HepG2 (cell line): ENCODE results near the gene JAK1. TPM values are rescaled to one million over a fixed set of nuclear protein-coding genes. Genes with fewer than 3 reads are reported as not detected.

ENCODE experiments used
- ATAC-seq: fragments of 200-7000 bp; cut with Tn5 transposase; 3 replicates; pipeline ENCODE4 v1.9.1; 2020; ENCODE audit warnings: mild to moderate bottlenecking, moderate library complexity
- BruUV-seq: library from RNA; stranded (reverse); fragments of 400-500 nt; replicated peaks from 2 replicates; lab custom pipeline; 2021; lab: Mats Ljungman, UMichigan
- CTCF ChIA-PET: fragments of 300-600 bp; formaldehyde crosslinking; extraction: SDS; loops from one replicate; lab custom pipeline; 2021; ENCODE audit warnings: low total read pairs, inconsistent platforms, low intra/inter-chr PET ratio; lab: Yijun Ruan, JAX
- POLR2A ChIA-PET: fragments of 350-600 bp; sonication (Branson Sonifier 250); formaldehyde crosslinking; loops from one replicate; lab custom pipeline; 2020; ENCODE audit warnings: antibody characterized with exemption, inconsistent platforms; lab: Yijun Ruan, JAX
- DNase-seq: peaks from one replicate; pipeline ENCODE4 v3.0.0-alpha.2; 2015; ENCODE audit warnings: low spot score
- FAIRE-seq: peaks from 3 replicates; lab custom pipeline; 2011; peaks lifted over from hg19 to GRCh38; lab: Jason Lieb, UNC
- H2AFZ ChIP-seq: one replicate; pipeline ENCODE4 v1.6.1; 2011; ENCODE audit warnings: low read length, inconsistent platforms
- H3K27ac ChIP-seq: fragments of 300-600 bp; 3 replicates; pipeline ENCODE4 v1.8.0; 2011; ENCODE audit warnings: mixed run types, mild to moderate bottlenecking, mixed read lengths, low read length, inconsistent platforms; ENCODE audit not compliant: insufficient read depth; ENCODE audit errors: extremely low read length
- H3K27me3 ChIP-seq, 2 experiments: fragments of 200-600 bp in 1 of 2; 2 replicates in 1 of 2; 3 replicates in 1 of 2; pipeline versions ENCODE4 v1.6.0 to v1.8.0; 2011; ENCODE audit warnings: low read length in 2 of 2, mild to moderate bottlenecking in 2 of 2, moderate library complexity in 2 of 2, inconsistent platforms in 1 of 2; ENCODE audit not compliant: insufficient read depth in 2 of 2, control insufficient read depth in 1 of 2
- H3K36me3 ChIP-seq, 2 experiments: fragments of 200-600 bp in 1 of 2; replicated peaks in 1 of 2; 2 replicates in 1 of 2; 3 replicates in 1 of 2; pipeline versions ENCODE4 v1.5.1 to v1.8.0; 2011; ENCODE audit warnings: low read length in 2 of 2, inconsistent platforms in 1 of 2; ENCODE audit not compliant: insufficient read depth in 2 of 2, control insufficient read depth in 1 of 2
- H3K4me1 ChIP-seq: 2 replicates; pipeline ENCODE4 v1.5.1; 2012; ENCODE audit warnings: low read length, inconsistent platforms; ENCODE audit not compliant: insufficient read depth
- H3K4me2 ChIP-seq: 2 replicates; pipeline ENCODE4 v1.6.0; 2011; ENCODE audit warnings: low read depth, low read length, inconsistent platforms
- H3K4me3 ChIP-seq, 3 experiments: fragments of 200-600 bp in 1 of 3; sonication (generic), shearing (Covaris generic) in 1 of 3; replicated peaks in 1 of 3; 2 replicates each; pipeline ENCODE4 v1.5.1; 2011 to 2016; ENCODE audit warnings: low read length in 3 of 3, inconsistent platforms in 2 of 3, low read depth in 2 of 3, mild to moderate bottlenecking in 2 of 3, control low read depth in 1 of 3, mixed read lengths in 1 of 3; ENCODE audit not compliant: insufficient read depth in 1 of 3
- H3K79me2 ChIP-seq: one replicate; pipeline ENCODE4 v1.6.1; 2011; ENCODE audit warnings: low read length, inconsistent platforms; ENCODE audit not compliant: insufficient read depth
- H3K9ac ChIP-seq: 2 replicates; pipeline ENCODE4 v1.6.0; 2011; ENCODE audit warnings: mild to moderate bottlenecking, low read depth, low read length, inconsistent platforms; ENCODE audit not compliant: insufficient read depth
- H3K9me3 ChIP-seq: 2 replicates; pipeline ENCODE4 v1.5.1; 2012; ENCODE audit warnings: mild to moderate bottlenecking, low read length
- H4K20me1 ChIP-seq: 2 replicates; pipeline ENCODE4 v1.6.0; 2011; ENCODE audit warnings: inconsistent platforms, mild to moderate bottlenecking, low read length, moderate library complexity; ENCODE audit not compliant: insufficient read depth
- CREB1 ChIP-seq, 2 experiments: fragments of 450-650 bp in 1 of 2; IDR thresholded peaks; 2 replicates each; pipeline ENCODE4 v1.6.1; 2016 to 2017; ENCODE audit warnings: control low read depth in 1 of 2, mild to moderate bottlenecking in 1 of 2, missing compliant biosample characterization in 1 of 2, missing genetic modification characterization in 1 of 2
- CREM ChIP-seq, 2 experiments: sonication (generic) in 1 of 2; formaldehyde crosslinking in 1 of 2; IDR thresholded peaks; 2 replicates each; pipeline versions ENCODE4 v1.4.0 to v1.6.1; 2016 to 2020; ENCODE audit warnings: antibody characterized with exemption in 1 of 2, mild to moderate bottlenecking in 1 of 2, missing genetic modification reagents in 1 of 2
- DDIT3 ChIP-seq: sonication (generic); formaldehyde crosslinking; IDR thresholded peaks from 2 replicates; pipeline ENCODE4 v1.4.0; 2020; ENCODE audit warnings: mild to moderate bottlenecking, missing genetic modification reagents
- MAZ ChIP-seq, 2 experiments: sonication (generic) in 1 of 2; formaldehyde crosslinking in 1 of 2; IDR thresholded peaks; 2 replicates each; pipeline versions ENCODE4 v1.5.0 to v1.6.1; 2012 to 2020; ENCODE audit warnings: low read depth in 2 of 2, mild to moderate bottlenecking in 2 of 2, borderline replicate concordance in 1 of 2, improper control_type of control experiment in 1 of 2, low read length in 1 of 2, missing genetic modification reagents in 1 of 2, moderate library complexity in 1 of 2
- MED13 ChIP-seq: sonication (generic); formaldehyde crosslinking; IDR thresholded peaks from 2 replicates; pipeline ENCODE4 v1.5.0; 2020; ENCODE audit warnings: missing genetic modification reagents
- NR2F2 ChIP-seq: IDR thresholded peaks from 2 replicates; pipeline ENCODE4 v1.6.1; 2012; ENCODE audit warnings: low read depth, inconsistent platforms, borderline replicate concordance
- PCBP1 ChIP-seq: fragments of 200-400 bp; formaldehyde crosslinking; IDR thresholded peaks from 2 replicates; pipeline ENCODE4 v1.6.1; 2017; ENCODE audit warnings: mild to moderate bottlenecking, low read depth, low read length, borderline replicate concordance
- SNAPC4 ChIP-seq: sonication (generic); formaldehyde crosslinking; IDR thresholded peaks from 2 replicates; pipeline ENCODE4 v1.4.0; 2020; ENCODE audit warnings: mild to moderate bottlenecking, missing genetic modification reagents
- TCF12 ChIP-seq, 2 experiments: fragments of 450-650 bp in 1 of 2; sonication (generic) in 1 of 2; formaldehyde crosslinking in 1 of 2; IDR thresholded peaks; 2 replicates each; pipeline versions ENCODE4 v1.6.1 to v1.8.0; 2017 to 2022; ENCODE audit warnings: antibody characterized with exemption in 1 of 2, mild to moderate bottlenecking in 1 of 2, missing genetic modification reagents in 1 of 2, moderate library complexity in 1 of 2
- TFDP2 ChIP-seq: sonication (generic); formaldehyde crosslinking; IDR thresholded peaks from 2 replicates; pipeline ENCODE4 v1.4.0; 2020; ENCODE audit warnings: missing genetic modification reagents
- TSC22D2 ChIP-seq: sonication (generic); formaldehyde crosslinking; IDR thresholded peaks from 2 replicates; pipeline ENCODE4 v1.5.1; 2020; ENCODE audit warnings: missing genetic modification reagents, mild to moderate bottlenecking, borderline replicate concordance
- ZBTB1 ChIP-seq: sonication (generic); formaldehyde crosslinking; IDR thresholded peaks from 2 replicates; pipeline ENCODE4 v1.4.0; 2020; ENCODE audit warnings: missing genetic modification reagents, borderline replicate concordance
- WGBS: methylation state at CpG from one replicate; pipeline ENCODE4 v1.1.6; 2017; ENCODE audit warnings: low lambda C conversion rate; 5-methylcytosine and 5-hydroxymethylcytosine counted together
- in situ Hi-C: cut with HindIII; loops from 2 replicates; pipeline ENCODE4 v1.10.0; 2017; ENCODE audit warnings: low pct_unique_long_range_greater_than_20kb; ENCODE audit not compliant: extremely low pct_ligation_motif_present
- intact Hi-C: fragments of 100-400 bp; cut with micrococcal nuclease; formaldehyde crosslinking; loops from one replicate; pipeline ENCODE4 v1.10.0; 2022; ENCODE audit not compliant: unreplicated experiment
- polyA plus RNA-seq, 8 experiments: library from polyadenylated mRNA; depleted of rRNA in 3 of 8; stranded (reverse) in 7 of 8; unstranded in 1 of 8; fragments of >200 nt; fragmentation: Illumina TruSeq in 4 of 8; extraction: Trizol in 4 of 8; gene quantifications; 2 replicates each; pipeline versions ENCODE4 v1.2.1 to v1.2.3, GENCODE V29; 2011 to 2016; ENCODE audit warnings: low read depth in 4 of 8, missing spikeins in 1 of 8, mixed read lengths in 1 of 8; ENCODE audit not compliant: insufficient read depth in 1 of 8
- total RNA-seq, 5 experiments: library from RNA; depleted of rRNA; stranded (reverse); fragments of >200 nt; fragmentation: Illumina TruSeq; extraction: Trizol; gene quantifications; 2 replicates each; pipeline ENCODE4 v1.2.3, GENCODE V29; 2016; ENCODE audit warnings: low read depth in 1 of 5
- TF ChIP-seq, protein P1 (sequence below): sonication (generic); formaldehyde crosslinking; IDR thresholded peaks from 2 replicates; pipeline ENCODE4 v1.4.0; 2020; ENCODE audit warnings: missing genetic modification reagents

The JAK1 gene
- total and polyA plus RNA-seq, 2 of the 13 experiments (the other 11 are each of a cell fraction or from before 2014, with no cell fraction given): 23.9 to 42.4 TPM

DNA sequence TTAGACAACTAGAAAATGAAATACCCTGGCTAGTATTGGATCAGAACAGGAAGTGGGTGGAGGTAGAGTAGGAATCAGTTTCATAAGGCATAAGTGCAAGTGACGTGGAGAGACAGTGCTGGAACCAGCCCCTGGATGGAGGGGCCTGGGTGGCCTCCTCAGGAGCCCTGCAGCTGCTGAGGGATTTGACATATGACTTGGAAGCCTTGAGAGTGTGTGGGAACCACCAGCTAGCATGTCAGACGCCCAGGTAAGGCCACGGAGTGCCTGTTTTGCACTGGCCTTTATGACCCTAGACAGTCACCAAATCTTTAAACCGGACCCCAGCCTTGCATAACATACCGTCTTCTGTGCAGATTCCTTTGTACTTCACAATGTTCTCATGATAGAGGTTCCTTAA is 127.1 kb downstream of the JAK1 start (continued):
- TF ChIP-seq NR2F2: no peak
- TF ChIP-seq, protein P1, sequence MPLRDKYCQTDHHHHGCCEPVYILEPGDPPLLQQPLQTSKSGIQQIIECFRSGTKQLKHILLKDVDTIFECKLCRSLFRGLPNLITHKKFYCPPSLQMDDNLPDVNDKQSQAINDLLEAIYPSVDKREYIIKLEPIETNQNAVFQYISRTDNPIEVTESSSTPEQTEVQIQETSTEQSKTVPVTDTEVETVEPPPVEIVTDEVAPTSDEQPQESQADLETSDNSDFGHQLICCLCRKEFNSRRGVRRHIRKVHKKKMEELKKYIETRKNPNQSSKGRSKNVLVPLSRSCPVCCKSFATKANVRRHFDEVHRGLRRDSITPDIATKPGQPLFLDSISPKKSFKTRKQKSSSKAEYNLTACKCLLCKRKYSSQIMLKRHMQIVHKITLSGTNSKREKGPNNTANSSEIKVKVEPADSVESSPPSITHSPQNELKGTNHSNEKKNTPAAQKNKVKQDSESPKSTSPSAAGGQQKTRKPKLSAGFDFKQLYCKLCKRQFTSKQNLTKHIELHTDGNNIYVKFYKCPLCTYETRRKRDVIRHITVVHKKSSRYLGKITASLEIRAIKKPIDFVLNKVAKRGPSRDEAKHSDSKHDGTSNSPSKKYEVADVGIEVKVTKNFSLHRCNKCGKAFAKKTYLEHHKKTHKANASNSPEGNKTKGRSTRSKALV (CRISPR knock-in tag): no peak
- TF ChIP-seq SNAPC4 (CRISPR knock-in tag): no peak

- H3K27ac ChIP-seq: no peak overlapping the region
- ATAC-seq: no peak
- ChIA-PET POLR2A (no interaction called here), CTCF (no interaction called here)
- no peaks in the 10 kb centered on the region for H3K4me1 ChIP-seq
- no TSS peak for BruUV-seq
- WGBS: 98% methylated on average over 7 of the region's 7 CpGs
- no peaks in the 10 kb centered on the region for H3K27me3 ChIP-seq
- H3K79me2 ChIP-seq: no peaks in the 10 kb centered on the region
- H2AFZ ChIP-seq: no peak overlapping the region
- H4K20me1 ChIP-seq: no peaks in the 10 kb centered on the region
- in situ Hi-C loops: no loop called here
- intact Hi-C loops: no loop called here
- H3K4me2 ChIP-seq: no peak overlapping the region
- peaks cover 27 to 66% of the 10 kb centered on the region in 2 experiments for H3K36me3 ChIP-seq
- DNase-seq: no peak
- H3K9ac ChIP-seq: no peak overlapping the region
- no peak overlapping the region for H3K4me3 ChIP-seq
- no peak for FAIRE-seq
- no peaks in the 10 kb centered on the region for H3K9me3 ChIP-seq
- no peak for TF ChIP-seq TCF12 (IDR thresholded peaks at IDR 0.05)
- TF ChIP-seq TCF12 (CRISPR knock-in tag; IDR thresholded peaks at IDR 0.05): no peak
- TF ChIP-seq MED13: no peak
- TF ChIP-seq PCBP1: no peak
- no peak for TF ChIP-seq CREB1 (IDR thresholded peaks at IDR 0.05)
- no peak for TF ChIP-seq CREB1 (CRISPR knock-in tag; IDR thresholded peaks at IDR 0.05)
- no peak for TF ChIP-seq MAZ (IDR thresholded peaks at IDR 0.05; ENCODE audit: borderline replicate concordance, low read depth, low read length)
- TF ChIP-seq MAZ (CRISPR knock-in tag; IDR thresholded peaks at IDR 0.05; ENCODE audit: low read depth): no peak
- no peak for TF ChIP-seq DDIT3 (CRISPR knock-in tag)
- TF ChIP-seq CREM (IDR thresholded peaks at IDR 0.05): no peak
- no peak for TF ChIP-seq CREM (CRISPR knock-in tag; IDR thresholded peaks at IDR 0.05)
- no peak for TF ChIP-seq TFDP2 (CRISPR knock-in tag)
- no peak for TF ChIP-seq TSC22D2 (CRISPR knock-in tag)
- TF ChIP-seq ZBTB1 (CRISPR knock-in tag): no peak
Observed at GRCh38 chr1:64838486-64838885, 127.9 kb downstream of the JAK1 start.
